GM19193 (cell line): Measurements from ENCODE around the gene SMIM17.

Experiments used
- POLR2A ChIP-seq: IDR thresholded peaks from 4 replicates; pipeline ENCODE4 v1.6.1; 2011; ENCODE audit not compliant: insufficient read depth, insufficient read length; ENCODE audit errors: extremely low read depth

SMIM17 gene

GRCh38 chr19:56678205-56678604, 35.2 kb downstream of the SMIM17 start:
- TF ChIP-seq POLR2A = no peak

- TF ChIP-seq POLR2A = no peak
Measured at GRCh38 chr19:56681702-56682101, 38.7 kb downstream of the SMIM17 start.

GRCh38 chr19:56683116-56683515, 40.2 kb downstream of the SMIM17 start:
- TF ChIP-seq POLR2A = no peak

DNA sequence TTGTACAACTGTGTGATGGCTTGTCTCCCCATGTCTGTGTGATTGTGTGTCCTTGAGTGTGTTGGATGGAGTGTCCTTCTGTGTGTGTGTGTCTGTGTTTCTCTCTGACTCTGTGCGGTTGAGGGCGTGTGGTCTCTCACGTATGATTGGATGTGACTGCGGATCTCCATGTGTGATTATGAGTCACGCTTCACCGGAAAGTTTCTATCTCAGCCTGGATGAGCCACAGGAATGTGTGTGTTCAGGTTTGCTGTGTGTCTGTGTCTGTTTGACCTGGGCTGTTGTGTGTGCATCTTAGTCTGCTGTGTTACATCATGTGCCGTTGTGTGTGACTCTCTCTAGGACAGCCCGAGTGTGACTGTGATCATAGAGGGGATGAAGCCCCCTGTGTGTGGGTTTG, 44.1 kb downstream of the SMIM17 start:
- no peak for TF ChIP-seq POLR2A

DNA sequence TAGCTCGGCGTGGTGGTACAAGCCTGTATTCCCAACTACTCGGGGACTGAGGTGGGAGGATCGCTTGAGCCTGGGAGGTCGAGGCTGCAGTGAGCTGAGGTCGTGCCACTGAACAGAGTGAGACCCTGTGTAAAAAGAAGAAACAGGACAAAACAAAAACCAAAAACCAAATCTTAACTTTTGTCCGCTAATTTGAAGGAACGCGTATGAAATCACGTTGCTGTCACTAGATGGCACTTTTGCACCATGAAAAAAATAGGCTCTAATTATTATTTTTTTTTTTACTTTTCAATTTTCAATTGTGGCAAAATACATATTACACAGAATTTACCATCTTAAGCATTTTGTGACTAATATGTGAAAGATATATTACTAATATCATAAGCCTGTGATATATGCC, 46.2 kb downstream of the SMIM17 start:
- TF ChIP-seq POLR2A = no peak

DNA sequence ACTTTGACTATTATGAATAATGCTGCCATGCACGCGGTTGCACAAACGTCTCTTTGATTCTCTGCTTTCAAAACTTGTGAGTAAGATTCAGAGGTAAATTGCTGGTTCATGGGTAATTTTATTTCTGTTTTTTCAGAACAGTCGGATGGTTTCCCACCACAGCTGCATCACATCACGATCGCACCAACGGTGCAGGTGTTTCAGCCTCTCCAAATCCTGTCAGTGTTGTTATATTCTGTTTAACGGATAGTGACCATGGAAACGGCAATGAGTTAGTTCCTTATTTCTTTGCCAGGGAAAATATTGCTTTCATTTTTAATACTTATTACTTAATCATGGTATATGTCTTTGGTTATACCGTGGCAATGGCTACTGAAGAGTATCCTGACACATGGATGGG, 47.7 kb downstream of the SMIM17 start:
- TF ChIP-seq POLR2A = no peak

DNA sequence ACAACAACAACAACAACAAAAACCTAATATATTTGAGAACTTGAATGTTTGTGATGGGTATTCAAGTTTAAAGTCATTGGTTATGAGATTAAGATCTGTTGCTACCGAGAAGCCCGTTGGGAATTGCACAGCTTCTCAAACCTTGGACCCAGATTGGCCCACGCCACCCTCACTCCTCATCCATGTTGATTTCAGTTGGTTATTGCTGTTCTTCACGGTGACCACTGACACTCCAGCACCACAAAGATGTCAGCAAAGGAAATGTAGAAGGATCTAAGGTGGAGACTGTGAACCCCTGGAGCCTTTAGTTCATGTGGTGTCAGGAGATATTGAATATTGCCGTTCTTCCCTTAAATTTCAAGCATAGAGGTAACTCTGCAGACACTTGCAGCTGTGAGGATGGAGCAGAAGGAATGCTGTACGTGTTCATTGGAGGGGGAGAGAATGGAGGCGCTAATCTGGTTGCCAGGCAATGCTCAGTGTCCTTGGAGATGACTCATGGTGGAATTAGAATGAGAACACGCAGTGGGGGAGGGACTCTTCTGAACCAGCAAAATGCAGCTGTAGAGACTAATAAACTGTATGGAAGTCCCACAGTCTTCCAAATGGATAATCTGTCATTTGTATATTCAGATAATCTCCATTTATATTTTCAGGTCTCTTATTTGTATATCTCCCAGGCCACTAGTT, 49.4 kb downstream of the SMIM17 start:
- no peak for TF ChIP-seq POLR2A

DNA sequence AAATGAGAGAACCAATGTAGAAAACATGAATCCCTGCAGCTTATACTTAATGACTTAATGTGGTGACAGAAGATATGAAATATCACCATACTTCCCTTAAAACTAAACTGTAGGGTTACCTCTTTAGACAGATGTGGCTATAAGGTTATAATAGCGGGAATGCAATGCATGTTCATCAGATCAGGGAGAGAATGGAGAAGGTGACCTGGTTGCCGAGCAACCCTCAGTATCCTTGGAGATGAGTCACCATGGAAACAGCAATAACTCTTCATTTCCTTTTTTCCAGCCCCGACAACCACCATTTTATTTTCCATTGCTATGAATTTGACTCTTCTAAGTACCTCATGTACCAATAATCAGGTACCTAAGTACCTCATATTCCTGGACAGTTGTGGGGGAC, 56.6 kb downstream of the SMIM17 start:
- no peak for TF ChIP-seq POLR2A

- no peak for TF ChIP-seq POLR2A
Measured at GRCh38 chr19:56701895-56702294, 58.9 kb downstream of the SMIM17 start.

- TF ChIP-seq POLR2A = no peak
Measured at GRCh38 chr19:56705939-56706338, 63.0 kb downstream of the SMIM17 start.
